GM12878 (cell line): ENCODE results near the gene ABR. TPM values are rescaled to one million over a fixed set of nuclear protein-coding genes. Genes with fewer than 3 reads are reported as not detected.

Experiments used
- ATAC-seq: fragments of 200-7000 bp; cut with Tn5 transposase; 3 replicates; pipeline ENCODE4 v1.9.1; 2020; ENCODE audit warnings: mild to moderate bottlenecking, moderate library complexity
- BruUV-seq: library from RNA; stranded (reverse); fragments of 400-500 nt; replicated peaks from 2 replicates; lab custom pipeline; 2021; lab: Mats Ljungman, UMichigan
- CTCF ChIA-PET: fragments of 300-600 bp; sonication (Branson Sonifier 250); formaldehyde crosslinking; extraction: SDS; loops from one replicate; lab custom pipeline; 2021; ENCODE audit warnings: inconsistent platforms; lab: Yijun Ruan, JAX
- POLR2A ChIA-PET: fragments of 350-600 bp; formaldehyde crosslinking; extraction: SDS; loops from one replicate; lab custom pipeline; 2021; ENCODE audit warnings: inconsistent platforms; lab: Charles Lee
- RAD21 ChIA-PET: fragments of 300-600 bp; sonication (Branson Sonifier 250); formaldehyde crosslinking; loops from one replicate; lab custom pipeline; 2023; ENCODE audit warnings: antibody characterized with exemption; ENCODE audit not compliant: unreplicated experiment; lab: Charles Lee
- SMC1A ChIA-PET: fragments of 300-600 bp; sonication (Branson Sonifier 250); formaldehyde crosslinking; loops from one replicate; lab custom pipeline; 2023; ENCODE audit not compliant: unreplicated experiment, uncharacterized antibody; lab: Charles Lee
- DNase-seq: peaks from one replicate; pipeline ENCODE4 v3.0.0-alpha.2; 2011; ENCODE audit warnings: low read depth, low spot score
- FAIRE-seq: peaks from 3 replicates; lab custom pipeline; 2011; peaks lifted over from hg19 to GRCh38; lab: Jason Lieb, UNC
- H2AFZ ChIP-seq: 2 replicates; pipeline ENCODE4 v1.6.0; 2011; ENCODE audit warnings: low read depth, low read length, control low read depth; ENCODE audit not compliant: control insufficient read depth
- H3K27ac ChIP-seq: 2 replicates; pipeline ENCODE4 v1.5.1; 2011; ENCODE audit warnings: control low read depth; ENCODE audit not compliant: control insufficient read depth, insufficient read depth
- H3K27me3 ChIP-seq, 2 experiments: replicated peaks in 1 of 2; 2 replicates each; pipeline versions ENCODE4 v1.6.0 to v1.6.1; 2011; ENCODE audit warnings: low read length in 1 of 2; ENCODE audit not compliant: control insufficient read depth in 2 of 2, insufficient read depth in 2 of 2
- H3K36me3 ChIP-seq, 2 experiments: 2 replicates each; pipeline ENCODE4 v1.5.1; 2011; ENCODE audit warnings: low read length in 1 of 2; ENCODE audit not compliant: control insufficient read depth in 2 of 2, insufficient read depth in 2 of 2
- H3K4me1 ChIP-seq: 2 replicates; pipeline ENCODE4 v1.6.1; 2011; ENCODE audit warnings: mild to moderate bottlenecking, low read length, moderate library complexity, mixed read lengths; ENCODE audit not compliant: control insufficient read depth, insufficient read depth
- H3K4me2 ChIP-seq: 2 replicates; pipeline ENCODE4 v1.6.0; 2011; ENCODE audit warnings: control low read depth; ENCODE audit not compliant: control insufficient read depth, insufficient read depth
- H3K4me3 ChIP-seq: fragments of 200-600 bp; sonication (generic); 2 replicates; pipeline ENCODE4 v1.5.1; 2016
- H3K79me2 ChIP-seq: 2 replicates; pipeline ENCODE4 v1.6.0; 2011; ENCODE audit warnings: low read length; ENCODE audit not compliant: control insufficient read depth, insufficient read depth
- H3K9ac ChIP-seq: 2 replicates; pipeline ENCODE4 v1.8.0; 2011; ENCODE audit warnings: low read length, control low read depth, mixed read lengths; ENCODE audit not compliant: control insufficient read depth, insufficient read depth
- H3K9me3 ChIP-seq: replicated peaks from 3 replicates; pipeline ENCODE4 v1.5.1; 2011; ENCODE audit warnings: mild to moderate bottlenecking, low read length; ENCODE audit not compliant: control insufficient read depth, insufficient read depth
- H4K20me1 ChIP-seq: 2 replicates; pipeline ENCODE4 v1.6.0; 2011; ENCODE audit not compliant: control insufficient read depth, insufficient read depth
- CREM ChIP-seq: IDR thresholded peaks from 2 replicates; pipeline ENCODE4 v1.6.1; 2014; ENCODE audit warnings: antibody characterized with exemption, low read depth
- HCFC1 ChIP-seq: fragments of 150-350 bp; IDR thresholded peaks from 2 replicates; pipeline ENCODE4 v1.6.1; 2014; ENCODE audit warnings: low read length
- MAX ChIP-seq: IDR thresholded peaks from 2 replicates; pipeline ENCODE4 v1.6.1; 2012; ENCODE audit warnings: low read depth, low read length, improper control_type of control experiment
- MTA3 ChIP-seq: IDR thresholded peaks from 2 replicates; pipeline ENCODE4 v1.6.1; 2012; ENCODE audit warnings: low read length, inconsistent platforms, borderline replicate concordance
- MYC ChIP-seq: IDR thresholded peaks from 2 replicates; pipeline ENCODE4 v1.6.1; 2011; ENCODE audit warnings: mild to moderate bottlenecking, low read length, moderate library complexity, inconsistent platforms; ENCODE audit not compliant: insufficient read depth, insufficient replicate concordance, insufficient read length, severe bottlenecking
- NRF1 ChIP-seq: conservative IDR thresholded peaks from 2 replicates; pipeline ENCODE4 v1.6.1; 2011; ENCODE audit warnings: mild to moderate bottlenecking, low read depth, low read length, improper control_type of control experiment
- PAX5 ChIP-seq: IDR thresholded peaks from 2 replicates; pipeline ENCODE4 v1.6.1; 2011; ENCODE audit warnings: low read depth, low read length, borderline replicate concordance
- PAX8 ChIP-seq: fragments of 450-650 bp; IDR thresholded peaks from 2 replicates; pipeline ENCODE4 v1.6.1; 2017; ENCODE audit warnings: mild to moderate bottlenecking, moderate library complexity
- SMARCA5 ChIP-seq: fragments of 450-650 bp; IDR thresholded peaks from 2 replicates; pipeline ENCODE4 v1.6.1; 2017; ENCODE audit warnings: mild to moderate bottlenecking
- ZBTB11 ChIP-seq: fragments of 450-650 bp; formaldehyde crosslinking; IDR thresholded peaks from 2 replicates; pipeline ENCODE4 v1.5.0; 2022; ENCODE audit warnings: mild to moderate bottlenecking, missing genetic modification characterization
- WGBS: methylation state at CpG from one replicate; pipeline ENCODE4 v1.1.6; 2016; ENCODE audit warnings: low lambda C conversion rate; ENCODE audit not compliant: insufficient replicate concordance, insufficient coverage; ENCODE audit errors: missing lambda C conversion rate; 5-methylcytosine and 5-hydroxymethylcytosine counted together
- in situ Hi-C: fragments of 300-500 bp; cut with MboI; formaldehyde crosslinking; loops from 9 replicates; pipeline ENCODE4 v1.14.3; 2018; ENCODE audit warnings: mixed read lengths
- intact Hi-C: fragments of 100-400 bp; cut with micrococcal nuclease; formaldehyde crosslinking; loops from one replicate; pipeline ENCODE4 v1.14.2; 2022; ENCODE audit not compliant: unreplicated experiment
- polyA plus RNA-seq, 11 experiments: library from polyadenylated mRNA; depleted of rRNA in 4 of 11; unstranded in 6 of 11; stranded (reverse) in 5 of 11; fragments of >200 nt; fragmentation: Nextera tagmentation in 4 of 11; fragmentation: Illumina TruSeq in 1 of 11; extraction: Ambion mirVana in 4 of 11; extraction: Trizol in 1 of 11; gene quantifications; 1 replicate in 1 of 11; 2 replicates in 10 of 11; pipeline versions ENCODE4 v1.2.1 to v1.2.3, GENCODE V29; 2011 to 2016; ENCODE audit warnings: inconsistent platforms in 2 of 11, missing spikeins in 2 of 11, low read depth in 1 of 11
- total RNA-seq, 4 experiments: library from RNA; depleted of rRNA in 3 of 4; stranded (reverse); fragments of >200 nt in 3 of 4; fragmentation: Illumina TruSeq in 1 of 4; extraction: Trizol in 1 of 4; gene quantifications; 2 replicates each; pipeline versions ENCODE4 v1.2.1 to v1.2.3, GENCODE V29; 2013 to 2021
- TF ChIP-seq, protein P1 (sequence below): IDR thresholded peaks from 2 replicates; pipeline ENCODE4 v1.6.1; 2012; ENCODE audit warnings: low read length, inconsistent platforms
- TF ChIP-seq, protein P2 (sequence below): fragments of 450-650 bp; IDR thresholded peaks from 2 replicates; pipeline ENCODE4 v1.6.1; 2017; ENCODE audit warnings: antibody characterized with exemption, mild to moderate bottlenecking, moderate library complexity
- TF ChIP-seq, protein P3 (sequence below): IDR thresholded peaks from 2 replicates; pipeline ENCODE4 v1.6.1; 2011; ENCODE audit warnings: borderline replicate concordance, low read depth, mild to moderate bottlenecking, moderate library complexity, mixed read lengths, low read length; ENCODE audit not compliant: insufficient read depth; ENCODE audit errors: extremely low read length

The ABR gene
- total and polyA plus RNA-seq, 10 of the 15 experiments (the other 5 are each of a cell fraction or from before 2014, with no cell fraction given), result 1.4 to 112 (median 30.0) TPM

DNA sequence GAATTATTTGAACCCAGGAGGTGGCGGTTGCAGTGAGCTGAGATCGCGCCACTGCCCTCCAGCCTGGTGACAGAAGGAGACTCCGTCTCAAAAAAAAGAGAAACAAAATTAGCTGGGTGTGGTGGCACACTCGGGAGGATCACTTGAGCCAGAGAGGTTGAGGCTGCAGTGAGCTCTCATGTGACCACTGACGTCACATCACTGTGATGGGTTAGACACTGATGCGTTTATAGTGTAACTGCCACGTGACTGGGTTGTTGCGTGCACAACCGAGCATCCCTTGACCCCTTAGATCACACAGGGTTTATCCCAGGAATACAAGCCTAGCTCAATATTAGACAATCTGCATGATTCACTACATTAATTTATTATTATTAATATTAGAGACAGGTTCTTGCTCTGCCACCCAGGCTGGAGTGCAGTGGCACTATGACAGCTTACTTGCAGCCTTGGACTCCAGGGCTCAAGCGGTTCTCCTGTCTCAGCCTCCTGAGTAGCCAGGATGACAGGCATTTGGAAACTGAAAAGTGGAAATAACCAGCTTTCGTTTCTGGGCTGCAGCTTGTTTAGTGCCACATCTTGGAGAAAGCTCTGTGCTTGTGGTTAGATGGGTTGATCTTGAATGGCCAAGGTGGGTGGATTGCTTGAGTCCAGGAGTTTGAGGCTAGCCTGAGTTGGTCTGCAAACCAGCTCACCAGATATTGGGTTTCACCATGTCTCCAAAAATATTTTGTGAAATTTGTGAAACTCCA lies 26.4 kb upstream of the ABR start:
- DNase-seq (no peak), ATAC-seq (peak; percentile 86), FAIRE-seq (peak; percentile 81)
- POLR2A ChIA-PET, result interaction anchor here (0.5 to 1.3 kb wide), 5 partner anchors 8 to 22 kb away, joined by 3 to 5 read pairs (median 3); no protein-coding TSS in a partner anchor
- intact Hi-C loops (no loop called here), in situ Hi-C loops (no loop called here)
- H3K27me3 ChIP-seq, result no peaks in the 10 kb centered on the region
- peaks cover 0 to 3% of the 10 kb centered on the region in 2 experiments; a peak in 2 of 4 replicates for H3K36me3 ChIP-seq
- H3K9me3 ChIP-seq, result no peaks in the 10 kb centered on the region; the same call in 1 of the 3 replicates
- CTCF ChIA-PET, result interaction anchor here (0.7 to 2.7 kb wide), 10 partner anchors 8 to 126 kb away, joined by 3 to 18 read pairs (median 5); no protein-coding TSS in a partner anchor
- no peak overlapping the region; the same call in 1 of the 2 replicates for H3K27ac ChIP-seq
- WGBS, result 68% methylated on average over 12 of the region's 12 CpGs
- H3K4me2 ChIP-seq, result peak overlapping the region; percentile 35; the same call in 1 of the 2 replicates
- no TSS peak for BruUV-seq
- H3K9ac ChIP-seq, result no peak overlapping the region
- peaks cover 38% of the 10 kb centered on the region for H3K4me1 ChIP-seq
- SMC1A ChIA-PET, result interaction anchor here (0.6 to 2.3 kb wide), 8 partner anchors 8 to 63 kb away, joined by 3 to 14 read pairs (median 4); no protein-coding TSS in a partner anchor
- H3K79me2 ChIP-seq, result peaks cover 37% of the 10 kb centered on the region
- no peak overlapping the region for H2AFZ ChIP-seq
- no peaks in the 10 kb centered on the region for H4K20me1 ChIP-seq
- RAD21 ChIA-PET, result interaction anchor here (1.1 to 3.4 kb wide), 6 partner anchors 8 to 41 kb away, joined by 4 to 16 read pairs (median 8); no protein-coding TSS in a partner anchor
- H3K4me3 ChIP-seq, result no peak overlapping the region
- TF ChIP-seq MAX (no peak), NRF1 (no peak), SMARCA5 (no peak), HCFC1 (no peak), ZBTB11 (no peak), MYC (no peak), PAX5 (no peak), MTA3 (peak; percentile 52; the same call in 1 of the 2 replicates), PAX8 (no peak), CREM (no peak)
- TF ChIP-seq, protein P1, sequence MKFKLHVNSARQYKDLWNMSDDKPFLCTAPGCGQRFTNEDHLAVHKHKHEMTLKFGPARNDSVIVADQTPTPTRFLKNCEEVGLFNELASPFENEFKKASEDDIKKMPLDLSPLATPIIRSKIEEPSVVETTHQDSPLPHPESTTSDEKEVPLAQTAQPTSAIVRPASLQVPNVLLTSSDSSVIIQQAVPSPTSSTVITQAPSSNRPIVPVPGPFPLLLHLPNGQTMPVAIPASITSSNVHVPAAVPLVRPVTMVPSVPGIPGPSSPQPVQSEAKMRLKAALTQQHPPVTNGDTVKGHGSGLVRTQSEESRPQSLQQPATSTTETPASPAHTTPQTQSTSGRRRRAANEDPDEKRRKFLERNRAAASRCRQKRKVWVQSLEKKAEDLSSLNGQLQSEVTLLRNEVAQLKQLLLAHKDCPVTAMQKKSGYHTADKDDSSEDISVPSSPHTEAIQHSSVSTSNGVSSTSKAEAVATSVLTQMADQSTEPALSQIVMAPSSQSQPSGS, result no peak
- TF ChIP-seq, protein P2, sequence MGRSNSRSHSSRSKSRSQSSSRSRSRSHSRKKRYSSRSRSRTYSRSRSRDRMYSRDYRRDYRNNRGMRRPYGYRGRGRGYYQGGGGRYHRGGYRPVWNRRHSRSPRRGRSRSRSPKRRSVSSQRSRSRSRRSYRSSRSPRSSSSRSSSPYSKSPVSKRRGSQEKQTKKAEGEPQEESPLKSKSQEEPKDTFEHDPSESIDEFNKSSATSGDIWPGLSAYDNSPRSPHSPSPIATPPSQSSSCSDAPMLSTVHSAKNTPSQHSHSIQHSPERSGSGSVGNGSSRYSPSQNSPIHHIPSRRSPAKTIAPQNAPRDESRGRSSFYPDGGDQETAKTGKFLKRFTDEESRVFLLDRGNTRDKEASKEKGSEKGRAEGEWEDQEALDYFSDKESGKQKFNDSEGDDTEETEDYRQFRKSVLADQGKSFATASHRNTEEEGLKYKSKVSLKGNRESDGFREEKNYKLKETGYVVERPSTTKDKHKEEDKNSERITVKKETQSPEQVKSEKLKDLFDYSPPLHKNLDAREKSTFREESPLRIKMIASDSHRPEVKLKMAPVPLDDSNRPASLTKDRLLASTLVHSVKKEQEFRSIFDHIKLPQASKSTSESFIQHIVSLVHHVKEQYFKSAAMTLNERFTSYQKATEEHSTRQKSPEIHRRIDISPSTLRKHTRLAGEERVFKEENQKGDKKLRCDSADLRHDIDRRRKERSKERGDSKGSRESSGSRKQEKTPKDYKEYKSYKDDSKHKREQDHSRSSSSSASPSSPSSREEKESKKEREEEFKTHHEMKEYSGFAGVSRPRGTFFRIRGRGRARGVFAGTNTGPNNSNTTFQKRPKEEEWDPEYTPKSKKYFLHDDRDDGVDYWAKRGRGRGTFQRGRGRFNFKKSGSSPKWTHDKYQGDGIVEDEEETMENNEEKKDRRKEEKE, result no peak
- TF ChIP-seq, protein P3, sequence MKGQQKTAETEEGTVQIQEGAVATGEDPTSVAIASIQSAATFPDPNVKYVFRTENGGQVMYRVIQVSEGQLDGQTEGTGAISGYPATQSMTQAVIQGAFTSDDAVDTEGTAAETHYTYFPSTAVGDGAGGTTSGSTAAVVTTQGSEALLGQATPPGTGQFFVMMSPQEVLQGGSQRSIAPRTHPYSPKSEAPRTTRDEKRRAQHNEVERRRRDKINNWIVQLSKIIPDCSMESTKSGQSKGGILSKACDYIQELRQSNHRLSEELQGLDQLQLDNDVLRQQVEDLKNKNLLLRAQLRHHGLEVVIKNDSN, result no peak
